GM12891 (cell line): ENCODE measurements around the gene GATAD2A.

Source experiments
- DNase-seq: peaks from one replicate; pipeline ENCODE4 v3.0.0; 2011; ENCODE audit warnings: low spot score; ENCODE audit not compliant: insufficient read length
- FAIRE-seq: peaks from 2 replicates; lab custom pipeline; 2011; peaks lifted over from hg19 to GRCh38; lab: Jason Lieb, UNC
- PAX5 ChIP-seq: IDR thresholded peaks from 2 replicates; pipeline ENCODE4 v1.6.1; 2011; ENCODE audit warnings: low read length, moderate library complexity, mild to moderate bottlenecking; ENCODE audit not compliant: insufficient read depth, severe bottlenecking
- POLR2A ChIP-seq: IDR thresholded peaks from 2 replicates; pipeline ENCODE4 v1.6.1; 2011; ENCODE audit warnings: low read depth, low read length, control low read depth
- POLR2AphosphoS5 ChIP-seq: IDR thresholded peaks from 2 replicates; pipeline ENCODE4 v1.6.1; 2011; ENCODE audit warnings: low read depth, low read length, control low read depth
- POU2F2 ChIP-seq: IDR thresholded peaks from 2 replicates; pipeline ENCODE4 v1.6.1; 2011; ENCODE audit warnings: low read depth, mild to moderate bottlenecking, control low read depth, low read length, moderate library complexity
- SPI1 ChIP-seq: IDR thresholded peaks from 2 replicates; pipeline ENCODE4 v1.6.1; 2011; ENCODE audit warnings: low read depth, low read length, control low read depth
- TAF1 ChIP-seq: IDR thresholded peaks from 2 replicates; pipeline ENCODE4 v1.6.1; 2011; ENCODE audit warnings: low read depth, low read length, control low read depth

Gene GATAD2A

GRCh38 chr19:19434483-19435045 lies 29.1 kb downstream of the GATAD2A start:
- DNase-seq (no peak), FAIRE-seq (no peak)
- TF ChIP-seq POU2F2 (no peak), PAX5 (no peak), SPI1 (no peak), TAF1 (no peak), POLR2AphosphoS5 (no peak), POLR2A (no peak)

GRCh38 chr19:19436137-19436691 lies 30.7 kb downstream of the GATAD2A start:
- FAIRE-seq (no peak), DNase-seq (no peak)
- TF ChIP-seq TAF1 (no peak), POLR2AphosphoS5 (no peak), POLR2A (no peak), POU2F2 (no peak), PAX5 (no peak), SPI1 (no peak)

GRCh38 chr19:19438366-19439175 lies 33.1 kb downstream of the GATAD2A start:
- DNase-seq: no peak
- TF ChIP-seq PAX5 (no peak), POLR2AphosphoS5 (no peak), POLR2A (no peak), POU2F2 (no peak), TAF1 (no peak), SPI1 (no peak)
- no peak for FAIRE-seq

GRCh38 chr19:19439176-19439482 lies 33.7 kb downstream of the GATAD2A start:
- DNase-seq: no peak
- FAIRE-seq: no peak
- no peak for TF ChIP-seq POLR2AphosphoS5
- no peak for TF ChIP-seq POU2F2
- no peak for TF ChIP-seq POLR2A
- no peak for TF ChIP-seq SPI1
- TF ChIP-seq PAX5: no peak
- no peak for TF ChIP-seq TAF1

- TF ChIP-seq POU2F2 (no peak), POLR2A (no peak), POLR2AphosphoS5 (no peak), PAX5 (no peak), TAF1 (no peak), SPI1 (no peak)
These were observed 37.8 kb downstream of the GATAD2A start for GRCh38 chr19:19443283-19443682.

GRCh38 chr19:19443902-19444680 lies 38.6 kb downstream of the GATAD2A start:
- peak; percentile 56 for TF ChIP-seq SPI1
- TF ChIP-seq POLR2AphosphoS5: no peak
- DNase-seq: no peak
- FAIRE-seq: no peak

More at GRCh38 chr19:19443283-19443682, 37.8 kb downstream of the GATAD2A start:
- DNase-seq (no peak), FAIRE-seq (no peak)

GRCh38 chr19:19444681-19445155 lies 39.2 kb downstream of the GATAD2A start:
- no peak for DNase-seq
- FAIRE-seq: peak; percentile 88
- TF ChIP-seq POU2F2: no peak
- no peak for TF ChIP-seq PAX5
- peak; percentile 98 for TF ChIP-seq SPI1
- no peak for TF ChIP-seq POLR2A
- no peak for TF ChIP-seq POLR2AphosphoS5
- TF ChIP-seq TAF1: no peak

GRCh38 chr19:19445288-19445687 lies 39.8 kb downstream of the GATAD2A start:
- TF ChIP-seq POU2F2 (no peak), POLR2AphosphoS5 (no peak), SPI1 (no peak), PAX5 (no peak), TAF1 (no peak), POLR2A (no peak)
- no peak for FAIRE-seq
- no peak for DNase-seq

GRCh38 chr19:19445911-19446361 lies 40.5 kb downstream of the GATAD2A start:
- peak; percentile 64 for FAIRE-seq

More at GRCh38 chr19:19445911-19446361, 40.5 kb downstream of the GATAD2A start:
- DNase-seq: no peak
- peak; percentile 80 for TF ChIP-seq SPI1
- TF ChIP-seq POU2F2: peak; percentile 77; the same call in 1 of the 2 replicates
- TF ChIP-seq PAX5: no peak
